Measurements from ENCODE around the gene PEAK3. TPM values are rescaled to one million over a fixed set of nuclear protein-coding genes. Genes with fewer than 3 reads are reported as not detected.

Gene PEAK3
- total and polyA plus RNA-seq, 8 donors: 0.07 to 8.5 (median 0.16) TPM

GRCh38 chr19:2290441-2291184 is 8.6 kb upstream of the PEAK3 start:
- TF ChIP-seq CTCF (IDR thresholded peaks at IDR 0.05): no peak
- H3K27me3 ChIP-seq: peaks cover 44 to 81% of the 10 kb centered on the region in 2 donors
- peaks cover 0 to 13% of the 10 kb centered on the region in 2 donors for H3K36me3 ChIP-seq
- peaks cover 17 to 89% of the 10 kb centered on the region in 2 donors for H3K4me1 ChIP-seq
- peak overlapping the region; percentile 27 to 69 for H3K4me3 ChIP-seq
- peak; percentile 5 for ATAC-seq
- H3K27ac ChIP-seq: peak overlapping the region; percentile 26 to 96
- H3K9me3 ChIP-seq: no peaks in the 10 kb centered on the region
- DNase-seq: peak in 1 of 4 donors; percentile 85
- intact Hi-C loops (cut with DNase I): no loop called here

- intact Hi-C loops (cut with DNase I): no loop called here
- peak overlapping the region; percentile 36 to 96 for H3K27ac ChIP-seq
- ATAC-seq (peak; percentile 59), DNase-seq (peak in 2 of 4 donors; percentile 73 to 91)
- TF ChIP-seq CTCF (IDR thresholded peaks at IDR 0.05): no peak
- peaks cover 17 to 89% of the 10 kb centered on the region in 2 donors for H3K4me1 ChIP-seq
- H3K4me3 ChIP-seq: peak overlapping the region; percentile 27 to 69
- peaks cover 0 to 6% of the 10 kb centered on the region in 2 donors for H3K36me3 ChIP-seq
- H3K27me3 ChIP-seq: peaks cover 44 to 74% of the 10 kb centered on the region in 2 donors
- H3K9me3 ChIP-seq: no peaks in the 10 kb centered on the region
Observed at GRCh38 chr19:2289714-2290435, 7.9 kb upstream of the PEAK3 start.

- TF ChIP-seq CTCF (IDR thresholded peaks at IDR 0.05): no peak
- Histone ChIP-seq H3K4me3 (peak overlapping the region in 1 of 2 donors; percentile 69), H3K36me3 (peaks cover 0 to 5% of the 10 kb centered on the region in 2 donors), H3K27ac (peak overlapping the region; percentile 36 to 96), H3K9me3 (no peaks in the 10 kb centered on the region), H3K4me1 (peaks cover 17 to 89% of the 10 kb centered on the region in 2 donors), H3K27me3 (peaks cover 44 to 66% of the 10 kb centered on the region in 2 donors)
- no peak for ATAC-seq
- intact Hi-C loops (cut with DNase I): no loop called here
- peak in 1 of 4 donors; percentile 82 for DNase-seq
Observed at GRCh38 chr19:2288818-2289713, 7.1 kb upstream of the PEAK3 start.

- Histone ChIP-seq H3K27me3 (peaks cover 44 to 60% of the 10 kb centered on the region in 2 donors), H3K9me3 (no peaks in the 10 kb centered on the region), H3K4me1 (peaks cover 17 to 91% of the 10 kb centered on the region in 2 donors), H3K27ac (peak overlapping the region in 1 of 2 donors; percentile 96), H3K36me3 (no peaks in the 10 kb centered on the region), H3K4me3 (no peak overlapping the region)
- DNase-seq: peak in 1 of 4 donors; percentile 78
- ATAC-seq: no peak
- intact Hi-C loops (cut with DNase I): no loop called here
- no peak for TF ChIP-seq CTCF (IDR thresholded peaks at IDR 0.05)
Observed at GRCh38 chr19:2288338-2288817, 6.4 kb upstream of the PEAK3 start.

Measured in left lung (tissue), 10 donors.